Spleen (tissue), 11 donors: ENCODE data around the gene ZNF462. TPM values are rescaled to one million over a fixed set of nuclear protein-coding genes. Genes with fewer than 3 reads are reported as not detected.

Experiments used
- DNase-seq: peaks from one replicate; pipeline ENCODE4 v3.0.0-alpha.2; 2020
- H3K27ac ChIP-seq, 8 donors: fragments of 200-600 bp; sonication (generic) in 7 of 8; 1 replicate in 4 of 8; 2 replicates in 4 of 8; pipeline versions ENCODE4 v1.5.0 to v1.8.0; 2016 to 2021; ENCODE audit warnings: inconsistent platforms in 4 of 8, mild to moderate bottlenecking in 4 of 8, moderate library complexity in 1 of 8
- H3K27me3 ChIP-seq, 7 donors: fragments of 200-600 bp; sonication (generic) in 6 of 7; replicated peaks in 1 of 7; 1 replicate in 4 of 7; 2 replicates in 3 of 7; pipeline versions ENCODE4 v1.5.0 to v1.8.0; 2016 to 2021; ENCODE audit warnings: inconsistent platforms in 3 of 7, mild to moderate bottlenecking in 1 of 7
- H3K36me3 ChIP-seq, 6 donors: fragments of 200-600 bp; sonication (generic) in 5 of 6; 1 replicate in 4 of 6; 2 replicates in 2 of 6; pipeline versions ENCODE4 v1.5.0 to v1.8.0; 2016 to 2021; ENCODE audit warnings: inconsistent platforms in 2 of 6
- H3K4me1 ChIP-seq, 6 donors: fragments of 200-600 bp; sonication (generic) in 5 of 6; 1 replicate in 3 of 6; 2 replicates in 3 of 6; pipeline versions ENCODE4 v1.5.0 to v1.8.0; 2016 to 2021; ENCODE audit warnings: inconsistent platforms in 3 of 6
- H3K4me3 ChIP-seq, 8 donors: fragments of 200-600 bp; sonication (generic) in 7 of 8; 1 replicate in 4 of 8; 2 replicates in 4 of 8; pipeline versions ENCODE4 v1.5.0 to v1.8.0; 2016 to 2021; ENCODE audit warnings: inconsistent platforms in 4 of 8, mild to moderate bottlenecking in 4 of 8, moderate library complexity in 2 of 8
- H3K9me3 ChIP-seq, 8 donors: fragments of 200-600 bp; sonication (generic) in 7 of 8; 1 replicate in 4 of 8; 2 replicates in 4 of 8; pipeline versions ENCODE4 v1.5.0 to v1.8.0; 2016 to 2021; ENCODE audit warnings: inconsistent platforms in 4 of 8
- POLR2A ChIP-seq, 3 donors: fragments of 450-650 bp; IDR thresholded peaks; one replicate each; pipeline ENCODE4 v1.5.1; 2017; ENCODE audit warnings: antibody characterized with exemption in 3 of 3, mild to moderate bottlenecking in 1 of 3
- POLR2AphosphoS5 ChIP-seq, 3 donors: sonication (generic); formaldehyde crosslinking; IDR thresholded peaks; one replicate each; pipeline ENCODE4 v1.5.1; 2017; ENCODE audit warnings: antibody characterized with exemption in 3 of 3
- WGBS, 5 donors: extraction: QIAGEN DNeasy Blood & Tissue Kit in 3 of 5; methylation state at CpG; one replicate each; pipeline versions ENCODE4 v1.1.5 to v1.1.7; 2013 to 2018; 5-methylcytosine and 5-hydroxymethylcytosine counted together
- intact Hi-C: fragments of 100-400 bp; cut with DNase I; formaldehyde crosslinking; loops from one replicate; pipeline ENCODE4 v1.15.0; 2023; ENCODE audit warnings: low total_unique reads
- polyA plus RNA-seq, 3 donors: library from polyadenylated mRNA; stranded (reverse); fragments of 200-250 nt; gene quantifications; one replicate each; pipeline ENCODE4 v1.2.1, GENCODE V29; 2013
- total RNA-seq, 7 donors: library from RNA; depleted of rRNA in 3 of 7; stranded (reverse); fragments of >200 nt in 3 of 7; fragmentation: NEBNext Ultra II Directional in 4 of 7; extraction: Animal tissue kit (Norgen Biotek cat#: 25700) in 4 of 7; gene quantifications; one replicate each; pipeline versions ENCODE4 v1.1.0 to v1.2.1, GENCODE V29; 2016 to 2021
- TF ChIP-seq, protein P1 (sequence below), 11 experiments: fragments of 200-600 bp in 7 of 11; fragments of 450-650 bp in 4 of 11; sonication (generic) in 4 of 11; IDR thresholded peaks in 8 of 11; conservative IDR thresholded peaks in 3 of 11; 1 replicate in 7 of 11; 2 replicates in 4 of 11; pipeline versions ENCODE4 v1.4.0 to v1.8.0; 2016 to 2021; ENCODE audit warnings: antibody characterized with exemption in 11 of 11, inconsistent platforms in 4 of 11, mild to moderate bottlenecking in 1 of 11
- donor health status: healthy with polysubstance abuse.
- donor health status: DM: no; HTN: no; CAD: no; lungs with moderate emphysema.
- donor health status: DM: no; HTN: no; CAD: no.
- donor health status: Bipolar disorder and iron deficiency.
- donor health status: healthy.
- donor health status: DM: no; HTN: no; CAD: no.
- donor health status: DM: yes; HTN: yes; CAD: no.

ZNF462 gene
- total and polyA plus RNA-seq, 10 donors = 0.36 to 38.9 (median 20.3) TPM

DNA sequence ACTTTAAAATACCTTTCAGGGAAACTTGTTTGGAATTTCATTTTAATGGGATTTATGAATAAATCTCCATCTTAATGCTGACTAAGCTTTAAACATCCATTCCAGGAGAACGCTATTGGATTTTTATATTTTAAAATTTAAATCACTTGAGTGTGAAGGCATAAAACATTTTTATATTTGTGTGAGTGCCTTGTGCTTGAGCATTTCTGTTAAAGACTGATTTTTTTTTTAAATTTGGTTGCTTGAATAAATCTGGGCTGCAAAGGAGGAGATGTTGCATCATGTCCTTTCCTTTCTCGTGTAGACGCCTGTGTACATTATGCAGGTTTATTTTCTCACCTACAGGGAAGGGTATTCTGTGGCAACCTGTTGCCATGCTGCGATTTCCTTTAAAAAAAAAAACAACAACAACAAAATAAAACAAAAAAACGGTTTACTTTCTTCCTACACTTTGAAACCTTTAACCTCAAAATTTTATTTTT, 108.1 kb downstream of the ZNF462 start:
- H3K27ac ChIP-seq = no peak overlapping the region
- TF ChIP-seq POLR2A (IDR thresholded peaks at IDR 0.05) = no peak
- 80 to 88% (median 83%) methylated on average over 5 of the region's 5 CpGs for WGBS, 5 donors
- intact Hi-C loops = no loop called here
- no peak for DNase-seq
- no peaks in the 10 kb centered on the region for H3K9me3 ChIP-seq
- H3K36me3 ChIP-seq = peaks cover 0 to 40% (median 7%) of the 10 kb centered on the region in 6 donors
- H3K4me3 ChIP-seq = no peak overlapping the region
- no peaks in the 10 kb centered on the region for H3K4me1 ChIP-seq
- H3K27me3 ChIP-seq = no peaks in the 10 kb centered on the region

DNA sequence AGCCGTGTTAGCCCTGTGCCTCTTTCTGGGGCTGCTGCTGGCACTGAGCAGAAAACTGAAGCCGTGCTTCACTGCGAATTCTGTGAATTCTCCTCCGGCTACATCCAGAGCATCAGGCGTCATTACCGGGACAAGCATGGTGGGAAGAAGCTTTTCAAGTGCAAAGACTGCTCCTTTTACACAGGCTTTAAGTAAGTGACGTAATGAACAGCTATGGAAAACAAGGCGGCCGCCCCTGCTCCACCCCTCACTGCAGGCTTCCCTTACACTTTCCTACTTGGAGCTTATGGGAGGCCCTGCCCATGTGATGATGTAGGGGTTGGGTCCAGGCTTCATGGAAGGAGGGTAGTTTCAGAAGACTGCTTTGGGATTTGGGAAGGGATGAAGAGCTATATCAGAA, 109.1 kb downstream of the ZNF462 start:
- Histone ChIP-seq H3K36me3 (peaks cover 0 to 46% (median 7%) of the 10 kb centered on the region in 6 donors), H3K4me1 (no peaks in the 10 kb centered on the region), H3K9me3 (no peaks in the 10 kb centered on the region), H3K4me3 (no peak overlapping the region), H3K27ac (no peak overlapping the region), H3K27me3 (no peaks in the 10 kb centered on the region)
- TF ChIP-seq POLR2AphosphoS5 (IDR thresholded peaks at IDR 0.05) (no peak), POLR2A (IDR thresholded peaks at IDR 0.05) (no peak)
- TF ChIP-seq, protein P1, sequence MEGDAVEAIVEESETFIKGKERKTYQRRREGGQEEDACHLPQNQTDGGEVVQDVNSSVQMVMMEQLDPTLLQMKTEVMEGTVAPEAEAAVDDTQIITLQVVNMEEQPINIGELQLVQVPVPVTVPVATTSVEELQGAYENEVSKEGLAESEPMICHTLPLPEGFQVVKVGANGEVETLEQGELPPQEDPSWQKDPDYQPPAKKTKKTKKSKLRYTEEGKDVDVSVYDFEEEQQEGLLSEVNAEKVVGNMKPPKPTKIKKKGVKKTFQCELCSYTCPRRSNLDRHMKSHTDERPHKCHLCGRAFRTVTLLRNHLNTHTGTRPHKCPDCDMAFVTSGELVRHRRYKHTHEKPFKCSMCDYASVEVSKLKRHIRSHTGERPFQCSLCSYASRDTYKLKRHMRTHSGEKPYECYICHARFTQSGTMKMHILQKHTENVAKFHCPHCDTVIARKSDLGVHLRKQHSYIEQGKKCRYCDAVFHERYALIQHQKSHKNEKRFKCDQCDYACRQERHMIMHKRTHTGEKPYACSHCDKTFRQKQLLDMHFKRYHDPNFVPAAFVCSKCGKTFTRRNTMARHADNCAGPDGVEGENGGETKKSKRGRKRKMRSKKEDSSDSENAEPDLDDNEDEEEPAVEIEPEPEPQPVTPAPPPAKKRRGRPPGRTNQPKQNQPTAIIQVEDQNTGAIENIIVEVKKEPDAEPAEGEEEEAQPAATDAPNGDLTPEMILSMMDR (IDR thresholded peaks at IDR 0.05 in 8 of 11, conservative IDR thresholded peaks at IDR 0.05 in 3 of 11) = no peak
- 93 to 98% (median 95%) methylated on average over 9 of the region's 9 CpGs for WGBS, 5 donors
- no peak for DNase-seq
- intact Hi-C loops = no loop called here

DNA sequence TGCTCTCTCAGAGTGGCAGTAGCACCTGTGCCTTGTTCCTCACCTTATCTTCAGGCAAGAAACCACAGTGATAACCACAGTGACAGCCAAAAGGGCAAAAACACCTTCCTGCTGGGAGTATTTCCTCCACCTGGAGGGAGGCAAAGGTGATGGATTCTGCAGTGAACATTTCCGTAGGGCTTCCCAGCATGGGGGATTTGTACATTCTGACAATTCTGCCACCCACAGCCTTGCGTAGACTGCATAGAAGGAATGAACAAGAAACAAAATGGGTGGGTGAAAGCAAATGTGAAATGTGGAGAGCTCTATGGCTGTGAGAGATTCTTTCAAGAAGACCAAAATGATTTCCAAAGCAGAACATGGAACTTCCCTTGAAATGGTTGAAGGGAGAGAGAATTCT, 111.4 kb downstream of the ZNF462 start:
- Histone ChIP-seq H3K36me3 (peaks cover 0 to 48% (median 7%) of the 10 kb centered on the region in 6 donors), H3K4me1 (no peaks in the 10 kb centered on the region), H3K27me3 (no peaks in the 10 kb centered on the region), H3K9me3 (no peaks in the 10 kb centered on the region), H3K4me3 (no peak overlapping the region), H3K27ac (no peak overlapping the region)
- intact Hi-C loops = no loop called here
- 90 to 97% (median 95%) methylated on average over 2 of the region's 2 CpGs for WGBS, 5 donors
- TF ChIP-seq, protein P1 (IDR thresholded peaks at IDR 0.05 in 8 of 11, conservative IDR thresholded peaks at IDR 0.05 in 3 of 11) = no peak
- TF ChIP-seq POLR2A (IDR thresholded peaks at IDR 0.05) (no peak), POLR2AphosphoS5 (IDR thresholded peaks at IDR 0.05) (no peak)
- DNase-seq = no peak

DNA sequence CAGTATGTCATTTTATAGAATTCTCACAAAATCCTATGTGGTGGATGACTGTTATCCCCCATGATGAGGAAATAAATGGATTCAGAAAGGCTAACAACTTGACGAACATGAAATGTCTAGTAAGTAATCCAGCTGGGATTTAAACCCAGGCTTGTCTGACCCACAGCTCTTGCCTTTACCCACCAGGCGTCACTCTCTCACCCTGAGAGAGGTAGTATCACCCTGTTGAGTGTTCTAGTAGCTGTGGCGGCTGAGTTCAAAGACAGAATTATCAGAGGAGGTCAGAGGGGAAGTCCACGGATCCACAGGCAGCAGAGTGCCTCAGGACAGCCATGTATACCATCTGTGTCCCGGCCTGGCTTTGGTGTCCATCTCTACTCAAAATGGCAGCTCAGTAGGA, 113.8 kb downstream of the ZNF462 start:
- H3K27me3 ChIP-seq = no peaks in the 10 kb centered on the region
- no peaks in the 10 kb centered on the region for H3K4me1 ChIP-seq
- H3K36me3 ChIP-seq = peaks cover 0 to 48% (median 7%) of the 10 kb centered on the region in 6 donors
- TF ChIP-seq POLR2A (IDR thresholded peaks at IDR 0.05) (no peak), POLR2AphosphoS5 (IDR thresholded peaks at IDR 0.05) (no peak)
- TF ChIP-seq, protein P1 (IDR thresholded peaks at IDR 0.05 in 8 of 11, conservative IDR thresholded peaks at IDR 0.05 in 3 of 11) = no peak
- intact Hi-C loops = no loop called here
- no peaks in the 10 kb centered on the region for H3K9me3 ChIP-seq
- H3K27ac ChIP-seq = no peak overlapping the region
- no peak overlapping the region for H3K4me3 ChIP-seq
- DNase-seq = no peak
- WGBS, 5 donors = 84 to 96% (median 88%) methylated on average over 5 of the region's 5 CpGs
